GM10248 (cell line): ENCODE results near the gene RNF26.

ENCODE experiments used
- CTCF ChIA-PET: fragments of 300-600 bp; sonication (Branson Sonifier 250); formaldehyde crosslinking; extraction: SDS; loops from one replicate; lab custom pipeline; 2021; ENCODE audit warnings: antibody characterized with exemption; lab: Yijun Ruan, JAX
- POLR2A ChIA-PET: fragments of 350-650 bp; sonication (Branson Sonifier 250); formaldehyde crosslinking; extraction: SDS; loops from one replicate; lab custom pipeline; 2020; ENCODE audit warnings: antibody characterized with exemption; lab: Yijun Ruan, JAX
- DNase-seq: peaks from one replicate; pipeline ENCODE4 v3.0.0; 2012; ENCODE audit errors: extremely low spot score
- CTCF ChIP-seq: IDR thresholded peaks from 2 replicates; pipeline ENCODE4 v1.5.1; 2012; ENCODE audit warnings: mild to moderate bottlenecking, low read depth; ENCODE audit errors: extremely low read depth, missing control alignments, control extremely low read depth

The RNF26 gene

GRCh38 chr11:119347242-119347641 is 12.9 kb downstream of the RNF26 start:
- TF ChIP-seq CTCF: no peak
- no peak for DNase-seq
- POLR2A ChIA-PET: no interaction called here
- CTCF ChIA-PET: interaction anchor here (0.8 to 6.4 kb wide), 7 partner anchors 9 to 133 kb away, joined by 3 to 44 read pairs (median 11); no protein-coding TSS in a partner anchor

- ChIA-PET POLR2A (no interaction called here), CTCF (interaction anchor here (1.3 to 6.4 kb wide), 7 partner anchors 8 to 760 kb away, joined by 3 to 44 read pairs (median 11); no protein-coding TSS in a partner anchor)
- DNase-seq: no peak
- no peak for TF ChIP-seq CTCF
Observed at GRCh38 chr11:119347940-119348605, 13.7 kb downstream of the RNF26 start.

- CTCF ChIA-PET: interaction anchor here (0.8 to 4.5 kb wide), 7 partner anchors 12 to 125 kb away, joined by 3 to 43 read pairs (median 3); no protein-coding TSS in a partner anchor
- DNase-seq: no peak
- POLR2A ChIA-PET: no interaction called here
- no peak for TF ChIP-seq CTCF
Observed at GRCh38 chr11:119350302-119350701, 16.0 kb downstream of the RNF26 start.

- ChIA-PET POLR2A (no interaction called here), CTCF (interaction anchor here (0.8 to 4.5 kb wide), 3 partner anchors 13 to 124 kb away, joined by 3 to 43 read pairs (median 3); no protein-coding TSS in a partner anchor)
- no peak for DNase-seq
- TF ChIP-seq CTCF: no peak
Observed at GRCh38 chr11:119351232-119351631, 16.9 kb downstream of the RNF26 start.

GRCh38 chr11:119352857-119353260 is 18.5 kb downstream of the RNF26 start:
- no peak for TF ChIP-seq CTCF
- POLR2A ChIA-PET: no interaction called here
- no peak for DNase-seq
- CTCF ChIA-PET: interaction anchor here (0.7 to 2.6 kb wide), 5 partner anchors 15 to 181 kb away, joined by 3 to 10 read pairs (median 6); partner anchors contain the start of gene USP2

GRCh38 chr11:119355091-119355843 is 20.9 kb downstream of the RNF26 start:
- ChIA-PET POLR2A (no interaction called here), CTCF (interaction anchor here (1.0 to 5.1 kb wide), 19 partner anchors 8 to 980 kb away, joined by 3 to 159 read pairs (median 8); partner anchors contain the start of genes C1QTNF5, NLRX1, RNF26 and USP2)
- TF ChIP-seq CTCF: no peak
- no peak for DNase-seq
